K562 (cell line): ENCODE results near the gene ATP13A5. TPM values are rescaled to one million over a fixed set of nuclear protein-coding genes. Genes with fewer than 3 reads are reported as not detected.
A peak's percentile ranks its signal among the peaks of the same experiment; 100 is the strongest.

Source experiments
- ATAC-seq: fragments of 200-7000 bp; cut with Tn5 transposase; 3 replicates; pipeline ENCODE4 v1.9.1; 2020; ENCODE audit warnings: moderate library complexity
- BruUV-seq: library from RNA; stranded (reverse); fragments of 400-500 nt; replicated peaks from 2 replicates; lab custom pipeline; 2021; lab: Mats Ljungman, UMichigan
- CTCF ChIA-PET: fragments of 300-600 bp; formaldehyde crosslinking; extraction: SDS; loops from one replicate; lab custom pipeline; 2021; ENCODE audit warnings: low intra/inter-chr PET ratio; lab: Yijun Ruan, JAX
- POLR2A ChIA-PET: fragments of 300-600, 350-650 bp; sonication (Branson Sonifier 250); formaldehyde crosslinking; extraction: SDS; loops from one replicate; lab custom pipeline; 2021; ENCODE audit warnings: antibody characterized with exemption, inconsistent platforms; lab: Yijun Ruan, JAX
- DNase-seq, 4 experiments: peaks; one replicate each; pipeline versions ENCODE4 v3.0.0 to v3.0.0-alpha.2; 2011 to 2018; ENCODE audit warnings: low spot score in 3 of 4, mixed read lengths in 3 of 4; ENCODE audit errors: extremely low read depth in 1 of 4
- FAIRE-seq: peaks from 2 replicates; lab custom pipeline; 2011; peaks lifted over from hg19 to GRCh38; lab: Jason Lieb, UNC
- H2AFZ ChIP-seq: 2 replicates; pipeline ENCODE4 v1.6.0; 2011; ENCODE audit warnings: low read depth, low read length, control low read depth, inconsistent platforms
- H3K27ac ChIP-seq: fragments of 200-600 bp; 3 replicates; pipeline ENCODE4 v1.8.0; 2011; ENCODE audit warnings: low read depth, mild to moderate bottlenecking, control low read depth, inconsistent platforms, low read length, moderate library complexity, mixed read lengths; ENCODE audit errors: extremely low read depth
- H3K27me3 ChIP-seq, 2 experiments: fragments of 300-600 bp in 1 of 2; 2 replicates in 1 of 2; 3 replicates in 1 of 2; pipeline versions ENCODE4 v1.6.0 to v1.8.0; 2011; ENCODE audit warnings: inconsistent platforms in 2 of 2, low read length in 2 of 2, mild to moderate bottlenecking in 1 of 2, mixed read lengths in 1 of 2, moderate library complexity in 1 of 2; ENCODE audit not compliant: control insufficient read depth in 2 of 2, insufficient read depth in 2 of 2
- H3K36me3 ChIP-seq: fragments of 300-600 bp; 3 replicates; pipeline ENCODE4 v1.8.0; 2011; ENCODE audit warnings: mild to moderate bottlenecking, low read length, inconsistent platforms; ENCODE audit not compliant: control insufficient read depth, insufficient read depth
- H3K4me1 ChIP-seq, 2 experiments: fragments of 200-600 bp in 1 of 2; replicated peaks in 1 of 2; 2 replicates in 1 of 2; 3 replicates in 1 of 2; pipeline versions ENCODE4 v1.5.1 to v1.8.0; 2011; ENCODE audit warnings: inconsistent platforms in 2 of 2, low read length in 2 of 2, mild to moderate bottlenecking in 1 of 2, mixed read lengths in 1 of 2, moderate library complexity in 1 of 2; ENCODE audit not compliant: control insufficient read depth in 2 of 2, insufficient read depth in 2 of 2
- H3K4me2 ChIP-seq: 2 replicates; pipeline ENCODE4 v1.6.1; 2011; ENCODE audit warnings: low read length, control low read depth, inconsistent platforms, mixed read lengths; ENCODE audit not compliant: insufficient read depth
- H3K4me3 ChIP-seq: fragments of 200-600 bp; sonication (generic), shearing (Covaris generic); 2 replicates; pipeline ENCODE4 v1.5.1; 2016; ENCODE audit warnings: control low read depth, inconsistent platforms
- H3K79me2 ChIP-seq: fragments of 200-600 bp; 3 replicates; pipeline ENCODE4 v1.8.0; 2011; ENCODE audit warnings: low read length, inconsistent platforms; ENCODE audit not compliant: control insufficient read depth, insufficient read depth
- H3K9ac ChIP-seq, 2 experiments: 2 replicates each; pipeline versions ENCODE4 v1.6.0 to v1.6.1; 2011; ENCODE audit warnings: low read depth in 2 of 2, low read length in 2 of 2, control low read depth in 1 of 2, inconsistent platforms in 1 of 2, mild to moderate bottlenecking in 1 of 2, mixed read lengths in 1 of 2; ENCODE audit not compliant: insufficient read depth in 1 of 2
- H3K9me1 ChIP-seq: one replicate; pipeline ENCODE4 v1.6.0; 2011; ENCODE audit warnings: inconsistent platforms, mild to moderate bottlenecking, low read length, moderate library complexity; ENCODE audit not compliant: control insufficient read depth, insufficient read depth
- H3K9me3 ChIP-seq: replicated peaks from 2 replicates; pipeline ENCODE4 v1.5.1; 2011; ENCODE audit warnings: low read depth, low read length, inconsistent platforms; ENCODE audit not compliant: control insufficient read depth, insufficient read depth
- H4K20me1 ChIP-seq: replicated peaks from 2 replicates; pipeline ENCODE4 v1.6.1; 2011; ENCODE audit warnings: low read length, inconsistent platforms, mixed read lengths; ENCODE audit not compliant: control insufficient read depth, insufficient read depth
- ADNP ChIP-seq: fragments of 200-800 bp; sonication (Bioruptor generic); IDR thresholded peaks from 2 replicates; pipeline ENCODE4 v1.6.1; 2016; ENCODE audit warnings: missing genetic modification characterization, missing compliant biosample characterization
- E2F4 ChIP-seq: sonication (generic); formaldehyde crosslinking; IDR thresholded peaks from 2 replicates; pipeline ENCODE4 v1.8.0; 2022; ENCODE audit warnings: mild to moderate bottlenecking, low read depth, missing genetic modification reagents
- ESRRA ChIP-seq: fragments of 450-650 bp; IDR thresholded peaks from 2 replicates; pipeline ENCODE4 v1.6.1; 2014; ENCODE audit warnings: low read depth, mild to moderate bottlenecking, moderate library complexity, borderline replicate concordance
- KAT2B ChIP-seq: IDR thresholded peaks from one replicate; pipeline ENCODE4 v1.6.1; 2012; ENCODE audit warnings: low read depth, mild to moderate bottlenecking, control low read depth, inconsistent platforms, low read length, moderate library complexity
- NBN ChIP-seq: fragments of 450-650 bp; IDR thresholded peaks from 2 replicates; pipeline ENCODE4 v1.6.1; 2016; ENCODE audit warnings: low read depth, mild to moderate bottlenecking
- RBM25 ChIP-seq: fragments of 200-400 bp; formaldehyde crosslinking; IDR thresholded peaks from 2 replicates; pipeline ENCODE4 v1.6.1; 2018; ENCODE audit warnings: low read length, low read depth, moderate library complexity; ENCODE audit not compliant: severe bottlenecking
- TGIF2 ChIP-seq: sonication (generic); formaldehyde crosslinking; IDR thresholded peaks from 2 replicates; pipeline ENCODE4 v1.8.1; 2022; ENCODE audit warnings: mild to moderate bottlenecking, missing genetic modification reagents, moderate library complexity
- ZNF224 ChIP-seq: sonication (generic); formaldehyde crosslinking; IDR thresholded peaks from 2 replicates; pipeline ENCODE4 v1.8.0; 2022; ENCODE audit warnings: mild to moderate bottlenecking, missing genetic modification reagents
- WGBS: fragments of 100-300 bp; shearing (Covaris generic); methylation state at CpG from one replicate; pipeline ENCODE4 v1.1.6; 2016; ENCODE audit warnings: low coverage, mixed read lengths; ENCODE audit not compliant: insufficient coverage; ENCODE audit errors: missing lambda C conversion rate; 5-methylcytosine and 5-hydroxymethylcytosine counted together
- in situ Hi-C: fragments of 300-500 bp; cut with MboI; formaldehyde crosslinking; loops from 4 replicates; pipeline ENCODE4 v1.15.0; 2018; ENCODE audit warnings: inconsistent platforms, mixed read lengths
- intact Hi-C: fragments of 100-400 bp; cut with micrococcal nuclease; formaldehyde crosslinking; loops from 2 replicates; pipeline ENCODE4 v1.14.2; 2022
- polyA plus RNA-seq, 8 experiments: library from polyadenylated mRNA; depleted of rRNA in 4 of 8; stranded (reverse) in 5 of 8; unstranded in 3 of 8; fragments of >200 nt; fragmentation: Nextera tagmentation in 2 of 8; fragmentation: Illumina TruSeq in 1 of 8; extraction: Ambion mirVana in 2 of 8; extraction: Trizol in 1 of 8; gene quantifications; 2 replicates each; pipeline versions ENCODE4 v1.2.1 to v1.2.3, GENCODE V29; 2011 to 2014; ENCODE audit warnings: inconsistent platforms in 1 of 8, missing spikeins in 1 of 8
- total RNA-seq, 7 experiments: library from RNA; depleted of rRNA in 6 of 7; stranded (reverse); fragments of >200 nt in 6 of 7; fragmentation: Illumina TruSeq in 2 of 7; extraction: Trizol in 2 of 7; gene quantifications; 2 replicates each; pipeline versions ENCODE4 v1.2.1 to v1.2.3, GENCODE V29; 2011 to 2021; ENCODE audit warnings: low replicate concordance in 1 of 7
- TF ChIP-seq, protein P1 (sequence below): fragments of 450-650 bp; IDR thresholded peaks from 2 replicates; pipeline ENCODE4 v1.6.1; 2016; ENCODE audit warnings: antibody characterized with exemption

Gene ATP13A5
- total and polyA plus RNA-seq, 9 of the 15 experiments (the other 6 are each of a cell fraction or from before 2014, with no cell fraction given): not detected

DNA sequence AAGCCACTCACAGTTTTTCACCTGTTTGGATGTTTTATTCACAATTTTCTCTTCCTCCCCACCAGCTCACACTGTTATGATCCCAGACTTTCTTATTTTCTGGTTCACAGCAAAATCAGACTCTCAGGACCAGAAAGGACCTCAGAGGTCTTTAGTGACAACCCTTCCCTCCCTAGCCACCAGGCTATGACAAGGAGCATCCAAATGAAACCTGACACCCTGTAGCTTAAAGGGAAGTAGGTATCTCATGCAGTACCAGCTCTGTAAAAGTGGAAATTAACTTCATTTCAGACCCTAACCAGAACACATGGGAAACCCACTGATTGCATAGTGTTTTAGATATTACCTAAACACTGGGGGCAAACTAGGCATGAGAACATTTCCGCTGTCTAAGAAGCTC is 45.3 kb downstream of the ATP13A5 start:
- ATAC-seq: no peak
- no peak for FAIRE-seq
- in situ Hi-C loops (no loop called here), intact Hi-C loops (no loop called here)
- Histone ChIP-seq H3K4me2 (no peak overlapping the region), H3K27me3 (no peaks in the 10 kb centered on the region), H3K4me1 (no peaks in the 10 kb centered on the region), H2AFZ (no peak overlapping the region), H3K79me2 (no peaks in the 10 kb centered on the region), H3K9ac (no peak overlapping the region), H4K20me1 (no peaks in the 10 kb centered on the region), H3K36me3 (no peaks in the 10 kb centered on the region), H3K9me3 (no peaks in the 10 kb centered on the region), H3K4me3 (no peak overlapping the region), H3K27ac (no peak overlapping the region), H3K9me1 (no peaks in the 10 kb centered on the region)
- no peak for TF ChIP-seq KAT2B
- BruUV-seq: no TSS peak
- DNase-seq: no peak
- POLR2A ChIA-PET: no interaction called here
- CTCF ChIA-PET: no interaction called here
- WGBS: 0% methylated on average over 1 of the region's 1 CpG

DNA sequence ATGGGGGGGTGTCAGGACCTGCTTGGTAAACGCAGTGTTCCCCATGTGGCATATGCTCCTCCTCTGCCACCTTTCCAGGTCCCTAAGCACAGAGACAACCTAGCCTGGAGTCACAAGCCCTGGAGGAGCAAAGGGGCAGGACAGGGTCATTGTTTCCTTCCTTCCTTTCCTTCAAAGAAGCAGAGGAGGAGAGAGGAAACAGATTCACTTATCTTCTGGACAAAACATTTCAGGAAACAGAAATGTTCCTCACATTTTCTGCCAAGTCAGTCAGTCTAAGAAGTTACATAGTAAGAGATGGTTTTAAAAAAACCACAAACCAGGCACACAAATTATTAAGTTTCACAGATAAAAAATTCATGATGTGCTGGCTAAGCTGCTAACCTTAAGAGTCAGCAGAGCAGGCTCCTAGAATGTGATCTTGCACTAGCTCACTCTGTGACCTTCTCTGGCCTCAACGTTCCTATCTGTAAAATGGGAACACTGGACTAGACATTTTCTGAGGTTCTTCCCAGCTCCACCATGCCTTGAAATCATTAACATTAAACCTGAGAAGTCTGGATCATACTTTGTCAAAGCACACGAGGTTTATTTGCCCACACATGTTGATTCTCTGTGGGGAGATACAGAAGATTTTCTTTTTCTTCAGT is 47.9 kb downstream of the ATP13A5 start:
- Histone ChIP-seq H3K4me2 (no peak overlapping the region), H3K9me3 (no peaks in the 10 kb centered on the region), H3K4me3 (no peak overlapping the region), H4K20me1 (no peaks in the 10 kb centered on the region), H3K36me3 (no peaks in the 10 kb centered on the region), H3K9ac (no peak overlapping the region), H3K27me3 (no peaks in the 10 kb centered on the region), H3K27ac (no peak overlapping the region), H3K9me1 (no peaks in the 10 kb centered on the region), H2AFZ (no peak overlapping the region), H3K4me1 (no peaks in the 10 kb centered on the region), H3K79me2 (no peaks in the 10 kb centered on the region)
- intact Hi-C loops (no loop called here), in situ Hi-C loops (no loop called here)
- DNase-seq: no peak
- ChIA-PET POLR2A (no interaction called here), CTCF (no interaction called here)
- TF ChIP-seq ZNF224 (CRISPR knock-in tag): no peak
- no peak for TF ChIP-seq E2F4
- TF ChIP-seq TGIF2 (CRISPR knock-in tag): no peak
- no peak for TF ChIP-seq NBN
- TF ChIP-seq RBM25: peak; percentile 84
- peak; percentile 21; the same call in 1 of the 2 replicates for TF ChIP-seq ADNP (tag)
- TF ChIP-seq ESRRA: peak; percentile 99
- TF ChIP-seq, protein P1, sequence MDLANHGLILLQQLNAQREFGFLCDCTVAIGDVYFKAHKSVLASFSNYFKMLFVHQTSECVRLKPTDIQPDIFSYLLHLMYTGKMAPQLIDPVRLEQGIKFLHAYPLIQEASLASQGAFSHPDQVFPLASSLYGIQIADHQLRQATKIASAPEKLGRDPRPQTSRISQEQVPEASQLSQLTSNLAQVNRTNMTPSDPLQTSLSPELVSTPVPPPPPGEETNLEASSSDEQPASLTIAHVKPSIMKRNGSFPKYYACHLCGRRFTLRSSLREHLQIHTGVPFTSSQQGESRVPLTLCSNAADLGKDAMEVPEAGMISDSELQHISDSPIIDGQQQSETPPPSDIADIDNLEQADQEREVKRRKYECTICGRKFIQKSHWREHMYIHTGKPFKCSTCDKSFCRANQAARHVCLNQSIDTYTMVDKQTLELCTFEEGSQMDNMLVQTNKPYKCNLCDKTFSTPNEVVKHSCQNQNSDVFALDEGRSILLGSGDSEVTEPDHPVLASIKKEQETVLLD: no peak
- FAIRE-seq: no peak
- WGBS: 0% methylated on average over 3 of the region's 3 CpGs
- BruUV-seq: no TSS peak
- no peak for ATAC-seq
